ENCODE measurements around the gene NPBWR2.

Gene NPBWR2

DNA sequence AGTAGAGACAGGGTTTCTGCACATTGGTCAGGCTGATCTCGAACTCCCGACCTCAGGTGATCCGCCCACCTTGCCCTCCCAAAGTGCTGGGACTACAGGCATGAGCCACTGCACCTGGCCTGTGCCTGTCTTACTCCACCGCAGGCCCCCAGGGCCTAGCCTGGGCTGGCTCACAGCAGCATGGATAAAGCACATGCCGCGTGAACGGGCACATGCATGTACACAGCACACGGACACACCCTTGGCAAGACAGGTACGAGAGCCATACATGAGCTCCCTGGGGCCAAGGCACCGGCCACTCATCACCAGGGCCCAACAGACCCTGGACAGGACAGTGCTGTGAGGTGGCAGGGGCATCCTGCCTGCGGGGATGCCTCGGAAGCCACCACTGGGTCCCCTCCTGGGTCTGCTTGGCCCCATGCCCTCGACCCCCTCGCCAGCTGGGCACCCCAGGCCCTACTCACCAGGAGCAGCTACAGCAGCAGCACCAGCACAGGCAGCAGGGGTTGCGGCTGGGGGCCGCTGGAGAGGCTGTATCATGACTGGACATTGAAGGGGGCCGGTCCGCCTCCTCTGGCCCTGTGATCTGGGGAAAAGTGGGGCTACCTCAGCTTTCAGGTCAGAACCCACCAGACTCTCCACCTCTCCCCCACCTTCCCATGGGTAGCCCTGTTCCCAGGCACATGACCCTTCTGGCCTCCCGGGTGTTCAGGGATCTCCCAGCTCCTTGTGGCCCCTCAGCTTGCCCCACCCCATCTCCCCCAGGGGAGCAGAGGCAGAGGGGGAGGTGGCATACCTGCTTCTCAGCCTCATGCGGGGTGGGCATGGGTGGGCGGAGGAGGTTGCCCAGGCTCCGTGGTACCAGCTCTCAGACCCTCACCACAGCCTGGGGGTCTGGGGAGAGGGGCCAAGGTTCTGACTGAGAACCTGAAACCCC, 31.0 kb downstream of the NPBWR2 start:
- no peaks in the 10 kb centered on the region for H3K9me3 Mint-ChIP-seq
- peaks cover 50% of the 10 kb centered on the region for H3K4me1 Mint-ChIP-seq
- DNase-seq = no peak
- peaks cover 37% of the 10 kb centered on the region for H3K36me3 Mint-ChIP-seq
- CTCF ChIA-PET = interaction anchor here (1.1 kb wide), 1 partner anchor 38 kb away, joined by 4 read pairs; no protein-coding TSS in a partner anchor
- peaks cover 12% of the 10 kb centered on the region for H3K27me3 Mint-ChIP-seq
- H3K4me3 Mint-ChIP-seq = peak overlapping the region; percentile 94
- peak overlapping the region; percentile 67 for H3K27ac Mint-ChIP-seq

- H3K27ac Mint-ChIP-seq = no peak overlapping the region
- H3K36me3 Mint-ChIP-seq = peaks cover 37% of the 10 kb centered on the region
- CTCF ChIA-PET = interaction anchor here (1.1 kb wide), 1 partner anchor 37 kb away, joined by 4 read pairs; no protein-coding TSS in a partner anchor
- DNase-seq = no peak
- no peaks in the 10 kb centered on the region for H3K9me3 Mint-ChIP-seq
- no peak overlapping the region for H3K4me3 Mint-ChIP-seq
- peaks cover 47% of the 10 kb centered on the region for H3K4me1 Mint-ChIP-seq
- H3K27me3 Mint-ChIP-seq = peaks cover 4% of the 10 kb centered on the region
These were observed 31.8 kb downstream of the NPBWR2 start for GRCh38 chr20:64075556-64075955.

DNA sequence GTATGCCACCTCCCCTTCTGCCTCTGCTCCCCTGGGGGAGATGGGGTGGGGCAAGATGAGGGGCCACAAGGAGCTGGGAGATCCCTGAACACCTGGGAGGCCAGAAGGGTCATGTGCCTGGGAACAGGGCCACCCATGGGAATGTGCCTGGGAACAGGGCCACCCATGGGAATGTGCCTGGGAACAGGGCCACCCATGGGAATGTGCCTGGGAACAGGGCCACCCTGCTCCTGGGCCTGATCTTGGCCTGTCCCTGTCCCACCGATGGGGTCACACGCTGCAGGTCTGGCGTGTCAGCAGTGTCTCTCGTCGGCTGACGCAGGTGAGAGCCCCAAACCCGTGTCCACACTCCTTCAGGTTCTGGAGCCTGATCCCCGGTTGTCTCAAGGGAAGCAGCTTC, 32.4 kb downstream of the NPBWR2 start:
- Mint-ChIP-seq H3K27ac (no peak overlapping the region), H3K4me1 (peaks cover 41% of the 10 kb centered on the region)
- CTCF ChIA-PET = interaction anchor here (1.1 kb wide), 1 partner anchor 36 kb away, joined by 4 read pairs; no protein-coding TSS in a partner anchor

DNA sequence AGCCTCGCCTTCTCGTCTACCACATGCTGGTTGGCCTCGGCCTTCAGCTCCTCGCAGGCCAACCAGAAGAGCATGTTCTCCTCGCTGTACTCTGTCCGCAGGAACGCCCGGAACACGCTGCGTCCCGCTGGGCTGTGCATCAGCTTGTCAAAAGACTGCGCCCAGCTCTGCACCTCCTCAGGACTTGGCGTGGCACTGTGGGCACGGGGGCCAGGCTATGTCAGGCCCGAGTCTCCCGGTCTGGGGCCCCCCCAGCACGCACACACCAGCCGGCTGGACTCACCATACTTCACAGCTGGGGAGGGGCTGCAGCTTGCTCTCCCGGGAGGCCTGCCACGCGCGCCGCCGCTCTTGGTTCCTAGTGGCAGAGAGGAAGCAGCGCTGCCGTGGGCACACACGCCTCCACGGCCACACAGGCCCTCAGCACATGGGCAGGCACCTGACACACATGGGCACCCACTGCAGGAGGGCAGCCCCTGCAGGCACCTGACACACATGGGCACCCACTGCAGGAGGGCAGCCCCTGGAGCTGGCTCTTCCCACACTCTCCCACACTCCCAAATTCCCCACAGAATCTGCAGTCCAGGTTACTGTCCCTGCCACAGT, 33.1 kb downstream of the NPBWR2 start:
- no peak overlapping the region for H3K27ac Mint-ChIP-seq
- peaks cover 37% of the 10 kb centered on the region for H3K36me3 Mint-ChIP-seq
- CTCF ChIA-PET = interaction anchor here (0.6 to 3.2 kb wide), 2 partner anchors 46 to 1272 kb away, joined by 3 to 10 read pairs; no protein-coding TSS in a partner anchor

More for the DNA sequence above, 32.4 kb downstream of the NPBWR2 start:
- DNase-seq = no peak
- Mint-ChIP-seq H3K9me3 (no peaks in the 10 kb centered on the region), H3K36me3 (peaks cover 37% of the 10 kb centered on the region), H3K27me3 (no peaks in the 10 kb centered on the region), H3K4me3 (no peak overlapping the region)

GRCh38 chr20:64073476-64074183, 33.7 kb downstream of the NPBWR2 start:
- Mint-ChIP-seq H3K36me3 (peaks cover 32% of the 10 kb centered on the region), H3K9me3 (no peaks in the 10 kb centered on the region), H3K4me3 (no peak overlapping the region), H3K27me3 (no peaks in the 10 kb centered on the region), H3K27ac (no peak overlapping the region), H3K4me1 (peaks cover 45% of the 10 kb centered on the region)
- DNase-seq = no peak
- CTCF ChIA-PET = interaction anchor here (0.6 to 3.2 kb wide), 2 partner anchors 46 to 1271 kb away, joined by 3 to 10 read pairs; no protein-coding TSS in a partner anchor

More for the DNA sequence above, 33.1 kb downstream of the NPBWR2 start:
- H3K4me3 Mint-ChIP-seq = no peak overlapping the region
- H3K9me3 Mint-ChIP-seq = no peaks in the 10 kb centered on the region
- H3K27me3 Mint-ChIP-seq = no peaks in the 10 kb centered on the region
- peaks cover 41% of the 10 kb centered on the region for H3K4me1 Mint-ChIP-seq
- no peak for DNase-seq

GRCh38 chr20:64072498-64073063, 34.8 kb downstream of the NPBWR2 start:
- Mint-ChIP-seq H3K4me3 (no peak overlapping the region), H3K27me3 (no peaks in the 10 kb centered on the region), H3K4me1 (peaks cover 51% of the 10 kb centered on the region), H3K36me3 (peaks cover 26% of the 10 kb centered on the region), H3K9me3 (no peaks in the 10 kb centered on the region), H3K27ac (no peak overlapping the region)
- CTCF ChIA-PET = interaction anchor here (0.7 to 3.2 kb wide), 2 partner anchors 48 to 92 kb away, joined by 3 to 10 read pairs; no protein-coding TSS in a partner anchor
- no peak for DNase-seq

DNA sequence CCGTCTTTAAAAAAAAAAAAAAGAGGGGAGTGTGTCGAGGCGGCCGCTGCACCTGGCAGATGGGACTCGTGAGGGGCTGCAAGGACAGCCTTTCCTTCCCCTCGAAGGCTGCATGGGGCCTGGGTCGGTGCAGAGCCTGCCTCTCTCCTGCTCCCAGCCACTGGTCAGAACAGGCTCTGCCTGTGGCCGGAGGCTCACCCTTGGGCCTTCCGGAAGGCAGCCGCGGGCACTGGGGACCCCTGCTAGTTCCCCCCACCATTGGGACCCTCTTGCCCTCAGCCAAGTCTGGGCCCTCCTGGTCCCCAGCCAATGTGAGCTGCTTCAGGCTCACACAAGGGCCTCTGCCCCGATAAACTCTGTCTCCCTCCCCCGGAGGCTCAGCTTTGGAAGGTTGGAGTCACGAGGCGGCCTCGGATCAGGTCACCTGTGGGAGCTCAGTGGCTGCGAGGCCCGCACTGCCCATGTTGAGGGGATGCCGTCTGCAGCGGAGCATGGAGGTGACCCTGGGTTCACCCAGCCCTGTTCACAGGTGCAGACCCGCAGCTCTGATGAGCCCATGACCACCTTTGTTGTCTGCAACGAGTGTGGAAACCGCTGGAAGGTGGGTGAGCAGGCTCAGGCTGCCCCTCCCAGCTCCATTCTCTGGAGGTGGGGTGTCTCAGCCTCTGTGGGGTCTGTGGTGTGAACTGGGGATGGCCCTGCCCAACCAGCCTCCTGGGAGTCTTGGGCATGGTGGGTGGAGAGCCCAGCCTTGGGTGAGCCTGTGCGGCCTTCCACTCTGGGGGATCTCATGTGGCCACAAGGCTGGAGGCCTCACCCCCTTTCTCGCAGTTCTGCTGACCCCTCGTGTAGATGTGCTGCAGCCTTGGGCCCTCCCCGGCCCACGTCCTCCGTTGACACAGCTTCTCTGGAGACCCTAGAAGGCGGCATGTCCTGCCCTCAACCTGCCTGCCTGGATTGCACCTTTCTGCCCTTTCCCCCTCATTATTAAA, 35.7 kb downstream of the NPBWR2 start:
- H3K27me3 Mint-ChIP-seq = no peaks in the 10 kb centered on the region
- CTCF ChIA-PET = interaction anchor here (0.7 to 3.2 kb wide), 3 partner anchors 14 to 91 kb away, joined by 3 to 10 read pairs (median 4); no protein-coding TSS in a partner anchor
- peak overlapping the region; percentile 37 for H3K27ac Mint-ChIP-seq
- H3K4me3 Mint-ChIP-seq = no peak overlapping the region
- DNase-seq = no peak
- peaks cover 21% of the 10 kb centered on the region for H3K36me3 Mint-ChIP-seq
- peaks cover 56% of the 10 kb centered on the region for H3K4me1 Mint-ChIP-seq
- H3K9me3 Mint-ChIP-seq = no peaks in the 10 kb centered on the region

- no peak overlapping the region for H3K4me3 Mint-ChIP-seq
- peaks cover 57% of the 10 kb centered on the region for H3K4me1 Mint-ChIP-seq
- peak overlapping the region; percentile 49 for H3K27ac Mint-ChIP-seq
- peaks cover 15% of the 10 kb centered on the region for H3K36me3 Mint-ChIP-seq
- no peak for DNase-seq
- no peaks in the 10 kb centered on the region for H3K9me3 Mint-ChIP-seq
- CTCF ChIA-PET = interaction anchor here (1.3 kb wide), 1 partner anchor 30 kb away, joined by 8 read pairs; no protein-coding TSS in a partner anchor
- no peaks in the 10 kb centered on the region for H3K27me3 Mint-ChIP-seq
These were observed 36.9 kb downstream of the NPBWR2 start for GRCh38 chr20:64070244-64070993.

DNA sequence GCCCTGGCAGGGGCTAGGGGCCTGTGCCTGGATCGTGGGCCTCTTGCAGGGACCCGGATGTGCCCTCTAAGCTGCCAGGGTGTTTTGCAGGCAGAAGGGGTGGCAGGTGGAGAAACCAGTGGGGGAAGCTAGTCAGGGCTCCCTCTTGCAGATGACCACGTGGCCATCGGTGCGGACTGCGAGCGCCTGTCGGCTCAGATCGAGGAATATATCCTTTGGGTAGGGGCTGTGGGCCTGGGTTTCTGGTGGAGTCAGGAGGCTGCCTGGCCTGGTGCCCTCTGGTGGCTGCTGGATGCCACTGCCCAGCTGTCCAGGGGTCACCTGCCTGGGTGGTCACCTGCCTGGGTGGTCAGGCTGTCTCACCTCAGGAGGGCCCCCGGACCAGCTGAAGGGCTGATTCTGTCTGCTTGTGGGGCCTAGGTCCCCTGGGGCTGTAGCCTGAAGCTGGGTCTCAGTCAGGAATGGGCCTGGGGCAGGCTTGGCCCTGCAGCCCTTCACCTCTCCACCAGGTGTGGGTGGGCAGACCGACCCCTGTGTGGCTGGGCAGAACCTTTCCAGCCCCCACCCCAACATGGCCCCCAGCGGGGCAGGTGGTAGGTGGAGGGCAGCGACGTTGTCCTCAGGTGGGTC, 37.6 kb downstream of the NPBWR2 start:
- DNase-seq = peak; percentile 48
- Mint-ChIP-seq H3K36me3 (peaks cover 12% of the 10 kb centered on the region), H3K4me3 (no peak overlapping the region), H3K27ac (no peak overlapping the region), H3K4me1 (peaks cover 60% of the 10 kb centered on the region), H3K9me3 (no peaks in the 10 kb centered on the region), H3K27me3 (no peaks in the 10 kb centered on the region)
- CTCF ChIA-PET = interaction anchor here (1.3 to 1.6 kb wide), 2 partner anchors 14 to 30 kb away, joined by 7 to 8 read pairs; partner anchors contain the start of gene LKAAEAR1

DNA sequence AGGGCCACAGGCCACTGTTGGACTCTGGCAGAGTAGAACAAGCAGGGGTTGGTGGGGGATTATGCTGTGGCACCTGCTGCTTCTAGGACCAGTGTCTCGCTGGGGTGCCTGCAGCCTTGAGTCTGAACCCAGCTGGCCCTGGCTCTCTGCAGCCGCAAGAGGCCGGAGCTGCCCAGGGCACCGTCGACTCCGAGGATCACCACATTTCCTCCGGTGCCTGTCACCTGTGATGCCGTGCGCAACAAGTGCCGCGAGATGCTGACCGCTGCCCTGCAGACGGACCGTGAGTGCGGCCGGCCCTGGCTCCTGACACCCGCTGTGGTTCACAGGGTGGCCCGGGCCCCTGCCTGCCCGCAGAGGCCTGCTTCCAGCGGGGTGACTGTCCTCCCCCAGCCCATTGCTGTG, 38.2 kb downstream of the NPBWR2 start:
- Mint-ChIP-seq H3K9me3 (no peaks in the 10 kb centered on the region), H3K4me3 (no peak overlapping the region), H3K27ac (no peak overlapping the region), H3K36me3 (peaks cover 8% of the 10 kb centered on the region), H3K27me3 (no peaks in the 10 kb centered on the region), H3K4me1 (peaks cover 64% of the 10 kb centered on the region)
- DNase-seq = no peak
- CTCF ChIA-PET = interaction anchor here (1.3 to 1.6 kb wide), 2 partner anchors 15 to 29 kb away, joined by 7 to 8 read pairs; partner anchors contain the start of gene LKAAEAR1

DNA sequence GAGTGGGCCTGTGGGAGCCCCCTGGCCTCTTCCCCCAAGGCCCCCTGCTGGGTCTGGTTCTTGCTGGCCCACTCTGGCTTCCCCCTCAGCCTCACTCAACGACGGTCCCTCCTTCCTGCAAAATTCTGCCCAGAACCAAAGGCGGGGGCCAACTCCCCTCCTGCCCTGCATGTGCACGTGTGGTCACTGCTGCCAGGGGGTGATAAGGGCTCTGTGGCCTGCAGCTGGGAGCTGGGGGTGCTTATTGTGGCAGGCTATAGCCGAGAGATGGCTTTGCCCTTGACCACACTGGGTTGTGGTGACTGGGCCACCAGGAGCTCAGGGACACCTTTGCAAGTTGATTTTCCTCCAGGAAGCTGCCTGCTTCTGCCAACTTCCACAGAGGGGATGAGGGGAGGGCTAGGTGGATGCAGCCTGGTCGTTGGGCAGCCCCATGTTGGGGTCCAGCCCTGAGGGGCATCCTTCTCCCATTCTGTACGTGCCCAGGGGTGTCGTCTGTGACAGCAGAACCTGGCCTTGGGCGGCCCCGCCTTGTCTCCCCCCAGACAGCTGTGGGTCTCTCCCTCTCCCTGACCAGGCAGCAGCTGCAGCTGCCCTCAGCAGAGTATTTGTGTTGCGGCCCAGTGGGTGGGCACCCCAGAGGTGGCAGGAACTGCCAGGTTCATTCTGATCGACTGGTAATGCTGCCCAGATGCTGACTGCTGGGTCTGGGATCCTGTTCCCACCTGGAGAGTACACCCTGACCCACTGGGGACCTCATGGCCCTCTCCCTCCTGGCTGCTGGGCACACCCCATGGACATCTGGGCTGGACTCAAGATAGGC, 38.8 kb downstream of the NPBWR2 start:
- H3K27ac Mint-ChIP-seq = peak overlapping the region; percentile 79
- H3K9me3 Mint-ChIP-seq = no peaks in the 10 kb centered on the region
- H3K36me3 Mint-ChIP-seq = peaks cover 5% of the 10 kb centered on the region
- H3K4me1 Mint-ChIP-seq = peaks cover 64% of the 10 kb centered on the region
- H3K27me3 Mint-ChIP-seq = no peaks in the 10 kb centered on the region
- H3K4me3 Mint-ChIP-seq = no peak overlapping the region
- no peak for DNase-seq
- CTCF ChIA-PET = interaction anchor here (1.6 kb wide), 1 partner anchor 15 kb away, joined by 7 read pairs; the partner anchor contains the start of gene LKAAEAR1

Measured in activated naive CD4-positive, alpha-beta T cell treated with anti-CD3 and anti-CD28 coated beads, Interleukin-2, amount 10 ng/mL, durations not matched to agents 7 days and 5 days (primary cell).